AG04450 (cell line): ENCODE measurements around the gene PSKH1. TPM values are rescaled to one million over a fixed set of nuclear protein-coding genes. Genes with fewer than 3 reads are reported as not detected.

Experiments used
- CTCF ChIA-PET: fragments of 300-600, 350-600 bp; formaldehyde crosslinking; extraction: SDS; loops from one replicate; lab custom pipeline; 2022; ENCODE audit warnings: antibody characterized with exemption, inconsistent platforms; lab: Charles Lee
- POLR2A ChIA-PET: fragments of 350-600 bp; formaldehyde crosslinking; extraction: SDS; loops from one replicate; lab custom pipeline; 2021; ENCODE audit warnings: antibody characterized with exemption, inconsistent platforms; lab: Yijun Ruan, JAX
- DNase-seq: peaks from one replicate; pipeline ENCODE4 v3.0.0-alpha.2; 2011; ENCODE audit warnings: low read depth, low spot score
- H3K27ac ChIP-seq: one replicate; pipeline ENCODE4 v1.5.1; 2012; ENCODE audit warnings: low read depth, low read length, control low read depth
- H3K27me3 ChIP-seq: one replicate; pipeline ENCODE4 v1.6.0; 2012; ENCODE audit warnings: low read length; ENCODE audit not compliant: control insufficient read depth, insufficient read depth
- H3K4me3 ChIP-seq: 2 replicates; pipeline ENCODE4 v1.5.1; 2011; ENCODE audit warnings: mild to moderate bottlenecking, low read depth, low read length, control low read depth
- H3K9me3 ChIP-seq: 2 replicates; pipeline ENCODE4 v1.5.1; 2012; ENCODE audit warnings: low read length; ENCODE audit not compliant: control insufficient read depth, insufficient read depth
- CTCF ChIP-seq: IDR thresholded peaks from 2 replicates; pipeline ENCODE4 v1.5.1; 2011; ENCODE audit warnings: low read depth, low read length, control low read depth, inconsistent platforms
- polyA plus RNA-seq: library from polyadenylated mRNA; depleted of rRNA; stranded (reverse); fragments of >200 nt; gene quantifications from 2 replicates; pipeline ENCODE4 v1.2.3, GENCODE V29; 2011

PSKH1 gene
- polyA plus RNA-seq, 1 experiment: 18.2 TPM

- H3K9me3 ChIP-seq: no peaks in the 10 kb centered on the region; the same call in 1 of the 2 replicates
- H3K27me3 ChIP-seq: no peaks in the 10 kb centered on the region
- ChIA-PET CTCF (no interaction called here), POLR2A (interaction anchor here (0.6 kb wide), 1 partner anchor 1077 kb away, joined by 3 read pairs; no protein-coding TSS in a partner anchor)
- TF ChIP-seq CTCF: no peak
- H3K4me3 ChIP-seq: no peak overlapping the region
- no peak overlapping the region for H3K27ac ChIP-seq
- no peak for DNase-seq
Observed at GRCh38 chr16:67951485-67951884, 58.4 kb downstream of the PSKH1 start.

GRCh38 chr16:67953641-67954375 lies 60.8 kb downstream of the PSKH1 start:
- ChIA-PET POLR2A (no interaction called here), CTCF (no interaction called here)
- DNase-seq: no peak
- TF ChIP-seq CTCF: no peak
- Histone ChIP-seq H3K27me3 (no peaks in the 10 kb centered on the region), H3K27ac (no peak overlapping the region), H3K9me3 (no peaks in the 10 kb centered on the region; the same call in 1 of the 2 replicates), H3K4me3 (no peak overlapping the region)

DNA sequence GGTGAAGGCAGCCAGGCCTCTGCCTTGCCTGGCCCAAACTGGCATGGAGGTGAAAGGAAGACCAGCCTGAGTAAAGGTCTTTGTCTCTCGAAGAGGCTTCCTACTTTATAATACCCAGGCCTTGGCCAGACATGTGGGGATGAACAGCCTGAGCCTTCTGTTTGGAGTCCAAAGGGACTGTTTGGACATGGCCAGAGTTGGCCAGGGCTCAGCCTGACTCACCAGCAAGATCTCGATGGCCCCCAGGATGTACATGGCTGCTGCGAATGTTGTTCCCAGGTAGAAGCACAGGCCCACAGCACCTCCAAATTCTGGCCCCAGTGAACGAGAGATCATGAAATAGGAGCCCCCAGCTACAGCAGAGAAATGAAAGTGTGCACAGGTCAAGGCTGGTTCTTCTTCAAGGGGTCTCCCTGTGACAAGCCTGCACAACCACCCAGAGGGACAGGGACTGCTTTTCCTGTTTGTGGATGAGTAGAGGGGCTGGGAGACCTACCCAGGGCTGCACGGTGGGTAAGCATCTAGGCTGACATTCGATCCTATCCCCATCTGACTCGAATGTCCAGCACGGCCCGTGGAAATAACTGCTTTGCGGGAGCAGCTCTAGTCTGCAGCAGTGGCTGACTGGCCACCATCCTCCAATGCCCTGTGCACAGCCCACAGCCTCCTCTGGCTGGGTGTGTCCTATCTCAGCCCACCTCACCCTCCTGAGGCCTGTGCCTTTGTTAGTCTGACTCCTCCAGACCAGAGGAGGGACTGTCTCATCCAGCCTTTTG lies 61.6 kb downstream of the PSKH1 start:
- Histone ChIP-seq H3K4me3 (no peak overlapping the region), H3K27ac (no peak overlapping the region), H3K27me3 (no peaks in the 10 kb centered on the region), H3K9me3 (no peaks in the 10 kb centered on the region; the same call in 1 of the 2 replicates)
- no peak for TF ChIP-seq CTCF
- DNase-seq: no peak
- ChIA-PET POLR2A (no interaction called here), CTCF (no interaction called here)

DNA sequence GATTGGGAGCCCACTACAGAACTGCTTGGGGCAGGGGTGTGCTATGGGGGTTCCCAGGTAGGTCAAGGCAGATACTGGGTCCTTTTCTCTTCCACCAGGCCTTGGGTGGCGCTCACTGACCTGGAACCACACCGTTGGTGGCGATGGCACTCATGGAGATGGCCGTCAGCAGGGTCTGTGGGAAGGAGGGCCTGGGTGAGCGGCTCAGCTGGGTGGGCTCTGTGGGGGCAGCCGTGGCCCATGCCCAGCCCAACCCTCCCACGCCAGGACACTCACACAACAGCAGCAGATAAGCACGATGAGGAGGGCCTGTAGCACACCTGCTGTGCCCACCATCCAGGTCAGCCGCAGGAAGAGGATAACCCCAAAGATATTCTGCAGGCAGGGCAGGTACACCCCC lies 64.6 kb downstream of the PSKH1 start:
- ChIA-PET POLR2A (no interaction called here), CTCF (no interaction called here)
- Histone ChIP-seq H3K9me3 (no peaks in the 10 kb centered on the region; the same call in 1 of the 2 replicates), H3K27me3 (no peaks in the 10 kb centered on the region), H3K27ac (peak overlapping the region; percentile 11), H3K4me3 (no peak overlapping the region)
- TF ChIP-seq CTCF: no peak
- no peak for DNase-seq
